Uterus (tissue), 4 donors: Measurements from ENCODE around the gene JAG1. TPM values are rescaled to one million over a fixed set of nuclear protein-coding genes. Genes with fewer than 3 reads are reported as not detected.

Experiments used
- DNase-seq, 2 donors: peaks; one replicate each; pipeline ENCODE4 v3.0.0-alpha.2; 2019 to 2020
- H3K27ac ChIP-seq, 2 donors: fragments of 200-600 bp; sonication (generic); 1 replicate in 1 of 2; 2 replicates in 1 of 2; pipeline ENCODE4 v1.5.1; 2016 to 2018
- H3K27me3 ChIP-seq, 2 donors: fragments of 200-600 bp; sonication (generic); one replicate each; pipeline ENCODE4 v1.5.1; 2018 to 2019; ENCODE audit warnings: control low read depth in 1 of 2
- H3K36me3 ChIP-seq, 2 donors: fragments of 200-600 bp; sonication (generic); one replicate each; pipeline ENCODE4 v1.5.1; 2019; ENCODE audit warnings: control low read depth in 1 of 2
- H3K4me1 ChIP-seq, 2 donors: fragments of 200-600 bp; sonication (generic); one replicate each; pipeline ENCODE4 v1.5.1; 2018 to 2019; ENCODE audit warnings: control low read depth in 1 of 2
- H3K4me3 ChIP-seq, 2 donors: fragments of 200-600 bp; sonication (generic); 1 replicate in 1 of 2; 2 replicates in 1 of 2; pipeline ENCODE4 v1.5.1; 2018 to 2019; ENCODE audit warnings: mild to moderate bottlenecking in 1 of 2
- H3K9me3 ChIP-seq, 2 donors: fragments of 200-600 bp; sonication (generic); one replicate each; pipeline ENCODE4 v1.5.1; 2019; ENCODE audit warnings: control low read depth in 1 of 2
- CTCF ChIP-seq, 4 experiments: fragments of 200-600 bp in 2 of 4; fragments of 450-650 bp in 2 of 4; sonication (generic) in 2 of 4; IDR thresholded peaks; one replicate each; pipeline ENCODE4 v1.5.1; 2016 to 2019; ENCODE audit warnings: antibody characterized with exemption in 4 of 4, mild to moderate bottlenecking in 2 of 4, moderate library complexity in 1 of 4
- POLR2A ChIP-seq, 2 donors: fragments of 450-650 bp; IDR thresholded peaks; one replicate each; pipeline ENCODE4 v1.6.1; 2016; ENCODE audit warnings: antibody characterized with exemption in 2 of 2, mild to moderate bottlenecking in 1 of 2, moderate library complexity in 1 of 2
- intact Hi-C: fragments of 100-400 bp; cut with DNase I; formaldehyde crosslinking; loops from one replicate; pipeline ENCODE4 v1.15.1; 2023; ENCODE audit warnings: low total_unique reads
- total RNA-seq, 4 donors: library from RNA; depleted of rRNA in 3 of 4; stranded (reverse); fragments of >200 nt in 3 of 4; gene quantifications; one replicate each; pipeline versions ENCODE4 v1.1.0 to v1.2.4, GENCODE V29; 2014 to 2023
- donor health status: DM: yes; HTN: yes; CAD: no.

Gene JAG1
- total RNA-seq, 4 donors from 2014 or later: 53.8 to 154 (median 111) TPM

GRCh38 chr20:10680571-10680970 lies 6.8 kb upstream of the JAG1 start:
- Histone ChIP-seq H3K27me3 (no peaks in the 10 kb centered on the region), H3K4me3 (no peak overlapping the region), H3K36me3 (no peaks in the 10 kb centered on the region), H3K4me1 (no peaks in the 10 kb centered on the region), H3K27ac (no peak overlapping the region), H3K9me3 (no peaks in the 10 kb centered on the region)
- intact Hi-C loops: no loop called here
- TF ChIP-seq POLR2A (IDR thresholded peaks at IDR 0.05) (no peak), CTCF (IDR thresholded peaks at IDR 0.05) (no peak)
- no peak for DNase-seq

GRCh38 chr20:10679269-10679668 lies 5.5 kb upstream of the JAG1 start:
- no peaks in the 10 kb centered on the region for H3K36me3 ChIP-seq
- H3K9me3 ChIP-seq: no peaks in the 10 kb centered on the region
- intact Hi-C loops: loop anchor here (10.0 kb wide), 2 partner anchors 244 to 596 kb away; partner anchors contain the start of genes MKKS and SLX4IP
- no peak for TF ChIP-seq POLR2A (IDR thresholded peaks at IDR 0.05)
- TF ChIP-seq CTCF (IDR thresholded peaks at IDR 0.05): no peak
- no peak for DNase-seq
- no peak overlapping the region for H3K27ac ChIP-seq
- H3K27me3 ChIP-seq: no peaks in the 10 kb centered on the region
- no peaks in the 10 kb centered on the region for H3K4me1 ChIP-seq
- no peak overlapping the region for H3K4me3 ChIP-seq

- Histone ChIP-seq H3K36me3 (no peaks in the 10 kb centered on the region), H3K27me3 (no peaks in the 10 kb centered on the region), H3K4me3 (no peak overlapping the region), H3K27ac (no peak overlapping the region), H3K4me1 (no peaks in the 10 kb centered on the region), H3K9me3 (no peaks in the 10 kb centered on the region)
- DNase-seq: no peak
- no peak for TF ChIP-seq POLR2A (IDR thresholded peaks at IDR 0.05)
- TF ChIP-seq CTCF (IDR thresholded peaks at IDR 0.05): no peak
- intact Hi-C loops: loop anchor here (10.0 kb wide), 2 partner anchors 242 to 598 kb away; partner anchors contain the start of genes MKKS and SLX4IP
Observed at GRCh38 chr20:10676518-10676917, 2.7 kb upstream of the JAG1 start.

- DNase-seq: no peak
- Histone ChIP-seq H3K4me3 (peak overlapping the region; percentile 72 to 88), H3K4me1 (no peaks in the 10 kb centered on the region), H3K9me3 (no peaks in the 10 kb centered on the region), H3K36me3 (no peaks in the 10 kb centered on the region), H3K27ac (peak overlapping the region; percentile 99 to 100), H3K27me3 (no peaks in the 10 kb centered on the region)
- no peak for TF ChIP-seq POLR2A (IDR thresholded peaks at IDR 0.05)
- TF ChIP-seq CTCF (IDR thresholded peaks at IDR 0.05): no peak
- intact Hi-C loops: loop anchor here (10.0 kb wide), 2 partner anchors 241 to 599 kb away; partner anchors contain the start of genes MKKS and SLX4IP
Observed at GRCh38 chr20:10675450-10675848, 1.6 kb upstream of the JAG1 start.

GRCh38 chr20:10674684-10675449 lies 1.1 kb upstream of the JAG1 start:
- no peaks in the 10 kb centered on the region for H3K4me1 ChIP-seq
- H3K4me3 ChIP-seq: peak overlapping the region; percentile 72 to 88
- TF ChIP-seq POLR2A (IDR thresholded peaks at IDR 0.05) (no peak), CTCF (IDR thresholded peaks at IDR 0.05) (peak; percentile 83 to 92 (median 90))
- no peaks in the 10 kb centered on the region for H3K36me3 ChIP-seq
- H3K9me3 ChIP-seq: no peaks in the 10 kb centered on the region
- no peaks in the 10 kb centered on the region for H3K27me3 ChIP-seq
- DNase-seq: peak; percentile 74 to 82
- H3K27ac ChIP-seq: peak overlapping the region; percentile 99 to 100
- intact Hi-C loops: loop anchor here (10.0 kb wide), 2 partner anchors 240 to 600 kb away; partner anchors contain the start of genes MKKS and SLX4IP
